ENCODE measurements around the gene DBH.
A peak's percentile ranks its signal among the peaks of the same experiment; 100 is the strongest.

Gene DBH

DNA sequence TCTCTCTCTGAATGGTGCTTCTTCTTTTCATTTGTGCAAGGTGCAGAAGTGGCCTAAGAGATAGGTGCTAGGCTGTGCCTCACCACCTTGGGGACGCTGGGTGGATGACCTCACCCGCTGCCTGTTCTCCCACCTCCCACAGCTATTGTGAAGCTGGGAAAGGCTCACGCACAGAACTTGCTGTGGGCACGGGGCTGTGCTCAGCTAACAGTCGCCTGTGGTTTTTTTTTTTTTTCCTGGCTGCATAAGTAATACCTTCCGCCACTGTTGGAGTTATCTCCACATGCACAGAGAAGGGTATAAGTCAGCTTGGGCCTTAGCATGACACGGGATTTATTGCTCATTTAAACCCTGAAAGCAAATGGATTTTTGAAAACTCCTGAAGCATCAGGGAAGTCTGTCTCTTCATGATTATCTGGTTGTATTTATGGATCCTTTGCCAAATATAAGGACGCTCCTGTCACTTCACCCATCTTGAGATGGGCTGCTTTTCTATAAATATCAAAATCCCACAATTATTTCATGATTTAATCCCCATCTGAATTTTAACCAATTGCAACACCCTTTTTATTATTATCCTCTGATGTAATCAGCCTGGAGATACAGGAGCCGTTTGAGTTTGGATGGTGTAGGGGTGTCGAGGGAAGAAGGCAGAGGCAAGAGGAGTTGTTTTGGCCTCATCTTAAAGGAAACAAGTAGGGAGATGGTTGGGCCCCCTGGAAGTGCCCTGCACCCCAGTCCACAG is 9.0 kb downstream of the DBH start:
- peak; percentile 16 for DNase-seq

DNA sequence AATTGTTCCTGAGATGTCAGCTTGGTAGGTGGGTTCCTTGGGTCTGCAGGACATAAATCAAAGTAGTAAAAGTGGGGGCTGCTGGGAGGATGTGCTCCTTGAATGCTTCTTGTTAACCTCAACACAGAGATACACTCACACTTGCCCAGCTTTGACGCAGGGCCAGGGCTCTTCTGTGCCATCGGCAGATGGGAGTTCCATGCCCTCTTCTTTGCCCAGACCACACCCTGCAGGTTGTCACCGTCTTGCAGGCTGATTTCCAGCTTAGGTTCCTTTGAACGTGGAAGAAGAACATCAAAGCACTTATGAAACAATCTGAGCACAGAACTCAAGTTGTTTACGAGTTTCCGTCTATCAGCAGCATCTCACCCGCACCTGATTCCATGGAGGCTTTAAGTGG is 11.0 kb downstream of the DBH start:
- no peak for DNase-seq

DNA sequence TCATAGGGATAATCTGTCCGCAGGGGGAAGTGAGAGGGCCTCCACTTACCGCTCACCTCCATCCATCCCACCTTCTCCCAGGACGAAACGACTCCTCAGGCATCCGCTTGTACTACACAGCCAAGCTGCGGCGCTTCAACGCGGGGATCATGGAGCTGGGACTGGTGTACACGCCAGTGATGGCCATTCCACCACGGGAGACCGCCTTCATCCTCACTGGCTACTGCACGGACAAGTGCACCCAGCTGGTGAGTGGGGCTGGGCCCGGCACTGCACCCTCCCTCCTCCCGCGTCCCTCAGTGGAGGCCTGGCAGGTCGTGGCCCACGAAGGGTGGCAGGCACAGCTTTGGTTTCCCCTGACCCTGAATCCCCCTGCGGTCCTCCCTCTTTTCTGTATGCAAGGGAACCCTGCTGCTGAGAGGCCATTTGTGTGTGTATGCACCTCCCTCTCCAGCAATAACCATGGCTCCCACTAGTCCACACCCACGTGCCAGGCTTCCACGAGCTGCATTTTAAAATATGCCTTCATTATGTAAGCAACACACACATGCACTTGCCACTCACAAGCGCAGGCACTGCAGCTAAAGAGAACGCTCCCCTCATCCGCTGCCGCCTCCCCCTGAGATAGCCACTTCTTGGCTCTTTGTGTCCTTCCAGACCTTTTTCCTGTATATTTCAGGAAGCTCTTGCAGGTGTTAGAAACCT is 11.8 kb downstream of the DBH start:
- no peak for DNase-seq

GRCh38 chr9:133649194-133649593 is 13.0 kb downstream of the DBH start:
- DNase-seq = no peak

DNA sequence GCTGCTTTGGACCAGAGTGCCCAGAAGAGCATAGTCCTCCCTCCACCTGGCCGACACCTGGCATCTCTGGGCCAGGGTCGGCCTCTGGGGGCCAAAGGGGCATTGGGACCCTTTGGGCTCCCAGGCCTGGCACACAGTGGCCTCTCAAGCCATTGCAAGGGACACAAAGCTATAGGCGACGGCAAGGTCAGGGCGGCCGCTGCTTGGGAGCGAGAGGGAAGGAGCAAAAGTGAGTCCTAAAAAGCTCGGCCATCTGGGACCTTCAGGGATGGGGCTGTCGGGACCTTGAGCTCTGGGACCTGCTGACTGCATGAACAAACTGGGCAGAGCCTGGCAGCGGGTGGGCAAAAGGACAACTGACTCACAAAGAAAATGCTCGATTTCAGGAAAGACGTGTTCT is 13.9 kb downstream of the DBH start:
- DNase-seq = no peak

DNA sequence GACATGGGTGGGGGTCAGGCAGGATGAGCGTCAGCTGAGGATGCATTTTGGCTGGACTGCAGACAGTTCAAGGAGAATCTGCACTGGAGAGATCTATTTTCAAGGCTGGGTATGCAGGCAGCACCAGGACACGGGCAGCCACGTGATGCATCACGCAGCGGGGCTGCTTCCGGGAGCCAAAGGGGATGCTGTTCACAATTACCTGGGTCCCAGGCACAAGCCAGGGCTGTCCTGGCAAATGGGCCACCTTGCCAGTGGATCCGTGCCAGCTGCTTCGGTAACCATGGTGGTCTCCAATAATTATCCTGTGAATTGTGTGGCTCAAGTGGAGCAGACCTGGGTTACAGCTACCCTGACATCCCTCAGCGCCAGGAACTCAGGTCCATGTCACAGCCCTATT is 17.5 kb downstream of the DBH start:
- no peak for DNase-seq

DNA sequence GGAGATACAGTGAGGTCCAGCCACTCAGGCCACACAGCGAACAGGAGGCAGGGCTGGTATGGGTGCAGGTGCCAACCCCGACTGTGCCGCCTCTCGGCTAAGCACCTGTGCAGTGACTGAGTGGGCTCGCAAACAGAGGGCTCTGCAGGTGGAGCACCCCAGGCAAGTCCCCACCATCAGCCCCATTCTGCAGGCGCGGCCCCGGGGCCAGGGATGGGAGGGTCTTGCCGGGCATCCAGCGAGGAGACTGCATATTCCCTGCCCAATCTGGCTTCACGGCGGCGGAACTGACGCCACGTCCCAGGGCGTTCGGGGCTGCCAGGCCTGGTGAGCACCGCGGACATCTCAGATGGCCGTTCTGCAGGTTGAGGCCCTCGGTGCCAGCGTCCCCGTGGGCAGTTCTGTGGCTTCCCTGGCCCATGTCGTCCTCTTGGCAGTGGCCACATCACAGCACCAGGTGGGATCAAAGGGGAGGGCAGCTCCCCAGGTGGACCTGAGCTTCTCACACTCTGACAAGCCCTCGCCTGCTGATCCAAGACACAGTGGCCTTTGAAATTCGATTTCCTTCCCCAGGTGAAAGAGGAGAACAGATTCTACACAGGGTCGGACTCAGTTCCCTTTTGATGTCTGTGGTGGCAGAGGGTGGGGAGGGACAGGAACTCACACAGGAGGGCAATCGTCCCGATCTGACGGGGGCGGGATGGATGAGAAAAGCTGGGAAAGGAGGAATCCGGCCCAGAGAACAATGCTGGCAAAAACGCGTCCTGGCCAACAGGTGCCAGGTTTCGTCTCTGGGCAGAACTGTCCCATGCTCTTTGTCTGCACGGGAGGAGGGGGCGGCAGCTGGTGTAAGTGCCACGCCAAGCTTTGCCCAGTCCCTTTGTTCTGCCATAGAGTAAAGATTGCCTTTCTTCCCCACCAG is 18.8 kb downstream of the DBH start:
- DNase-seq = no peak

GRCh38 chr9:133655701-133656100 is 19.5 kb downstream of the DBH start:
- no peak for DNase-seq

- no peak for DNase-seq
Measured at GRCh38 chr9:133656211-133657119, 20.3 kb downstream of the DBH start.

- no peak for DNase-seq
Measured at GRCh38 chr9:133657120-133657661, 21.0 kb downstream of the DBH start.

GRCh38 chr9:133658442-133659431 is 22.6 kb downstream of the DBH start:
- no peak for DNase-seq

- no peak for DNase-seq
Measured at GRCh38 chr9:133659516-133659915, 23.4 kb downstream of the DBH start.

DNA sequence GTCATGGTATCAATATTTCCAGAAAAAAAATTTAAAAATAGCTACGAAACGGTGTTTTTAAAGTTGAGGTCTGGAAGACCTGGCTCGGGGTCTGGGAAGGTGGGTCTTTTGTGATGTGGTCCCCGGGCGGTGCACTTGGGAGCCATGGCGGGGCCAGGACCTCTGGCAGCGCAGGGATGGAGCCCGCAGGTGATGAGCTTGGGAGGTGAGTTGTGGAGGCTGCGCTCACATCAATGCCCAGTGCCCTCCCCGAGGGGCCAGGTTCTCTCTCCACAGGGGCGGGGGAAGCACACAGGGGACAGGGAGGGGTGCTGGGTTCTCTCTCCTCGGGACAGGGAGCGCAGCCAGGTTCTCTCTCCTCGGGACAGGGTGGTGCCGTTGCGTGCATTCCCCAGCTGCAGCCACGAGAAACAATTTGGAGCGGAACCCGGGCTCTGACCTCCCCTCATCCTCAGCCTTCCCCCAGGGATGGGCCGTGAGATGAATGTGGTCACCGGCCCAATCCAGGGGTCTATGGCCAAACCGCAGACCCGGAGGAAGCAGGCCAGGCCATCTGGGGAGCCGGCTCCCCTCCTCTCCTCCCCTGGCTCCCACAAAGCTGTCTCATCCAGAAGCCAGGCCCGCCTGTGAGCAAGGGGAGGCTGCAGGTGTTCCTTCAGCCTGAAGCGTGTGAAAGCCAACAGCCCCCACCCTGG is 25.8 kb downstream of the DBH start:
- DNase-seq = no peak

DNA sequence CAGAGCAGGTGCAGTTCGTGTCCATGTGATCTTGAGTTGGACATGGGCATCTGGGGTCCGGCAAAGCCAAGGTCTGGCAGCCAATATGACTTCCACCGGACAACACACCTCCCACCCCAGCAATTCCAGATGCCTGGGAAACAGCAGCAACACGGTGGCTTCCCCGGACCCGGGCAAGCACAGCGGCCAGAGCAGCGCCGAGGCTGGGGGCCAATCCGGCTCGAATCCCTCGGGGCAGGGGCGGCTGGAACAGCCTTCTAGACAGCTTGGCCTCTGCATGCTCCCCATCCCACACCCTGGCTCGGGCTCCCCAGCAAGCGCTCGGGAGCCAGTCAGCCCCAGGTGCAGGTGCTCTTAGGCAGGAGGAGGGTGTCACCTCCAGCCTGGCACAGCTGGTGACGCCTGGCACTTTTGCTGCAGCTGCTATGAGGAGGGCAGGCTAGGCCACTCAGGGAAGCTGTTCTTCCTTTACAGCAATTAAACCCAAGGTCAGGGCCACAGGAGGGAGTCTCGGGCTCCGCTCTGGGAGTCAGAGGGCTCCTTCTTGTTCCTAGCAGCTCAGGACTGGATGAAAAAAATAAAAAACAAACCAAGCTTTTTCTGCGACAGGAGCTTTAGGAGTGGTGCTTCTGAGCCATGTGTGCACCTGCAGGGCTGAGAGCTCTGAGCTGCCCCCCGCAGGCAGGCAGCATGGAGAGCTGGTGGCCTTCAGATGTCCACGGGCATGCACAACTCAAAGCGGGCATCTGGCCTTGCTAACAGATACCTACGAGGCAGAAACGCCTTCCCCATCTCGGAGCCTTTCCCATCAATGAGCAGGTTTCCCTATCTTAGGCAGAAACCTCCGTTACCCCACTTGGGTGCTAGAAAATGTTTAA is 28.2 kb downstream of the DBH start:
- no peak for DNase-seq

GRCh38 chr9:133665096-133665495 is 28.9 kb downstream of the DBH start:
- no peak for DNase-seq

DNA sequence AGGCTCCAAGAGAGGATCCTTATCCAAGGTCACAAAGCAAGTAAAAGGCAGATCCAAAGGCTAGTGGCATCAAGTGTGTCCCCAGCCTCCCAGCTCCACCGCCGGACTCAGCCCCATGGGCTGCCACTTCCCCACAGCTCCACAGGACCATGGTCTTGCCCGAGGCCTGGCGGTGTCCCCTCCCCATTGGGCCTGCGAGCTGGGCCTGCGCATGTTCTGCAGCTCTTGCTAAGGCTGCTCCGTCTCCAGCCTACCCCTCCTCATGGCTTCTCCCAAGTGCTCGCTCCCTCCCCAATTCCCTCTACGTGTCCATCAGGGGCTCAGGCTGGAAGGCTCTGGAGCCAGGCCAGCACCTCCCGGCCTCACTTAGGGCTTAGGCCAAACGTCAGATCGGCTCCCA is 29.4 kb downstream of the DBH start:
- no peak for DNase-seq

DNA sequence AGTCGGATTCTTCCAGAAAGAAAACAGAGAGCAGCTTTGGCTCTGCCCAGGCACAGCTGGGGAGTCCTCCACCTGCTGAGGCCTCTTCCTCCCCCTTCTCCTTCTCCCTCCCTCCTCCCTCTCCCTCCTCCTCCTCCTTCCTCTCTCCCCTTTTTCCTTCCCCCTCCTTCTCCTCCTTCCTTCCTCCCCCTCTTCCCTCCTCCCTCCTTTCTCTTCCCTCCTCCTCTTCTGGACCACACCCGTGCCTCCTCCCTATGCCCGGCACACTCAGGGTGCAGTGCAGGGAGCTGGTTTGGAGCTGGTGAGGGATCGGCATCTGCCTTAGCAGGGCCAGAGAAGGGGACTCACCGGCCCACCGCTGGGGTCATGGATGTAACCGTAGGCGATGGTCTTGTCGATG is 30.2 kb downstream of the DBH start:
- no peak for DNase-seq

DNA sequence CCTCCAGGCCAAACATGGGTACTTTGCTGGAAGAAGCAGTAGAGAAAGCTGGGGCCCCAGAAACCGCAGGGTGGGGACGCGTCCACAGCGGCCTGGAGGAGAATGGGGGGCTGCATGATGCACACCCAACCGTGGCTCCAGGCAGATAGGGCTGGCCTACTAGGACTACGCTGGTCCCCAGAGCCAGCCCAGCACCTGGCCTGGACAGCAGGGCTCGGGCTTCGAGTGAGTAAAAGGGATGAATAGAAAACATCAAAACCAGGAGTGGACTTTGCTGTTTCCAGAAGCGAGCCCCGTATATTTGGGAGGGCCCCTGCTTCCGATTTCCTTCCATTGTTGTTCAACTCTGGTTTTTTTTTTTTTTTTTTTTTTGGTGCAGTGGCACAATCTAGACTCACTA is 30.7 kb downstream of the DBH start:
- no peak for DNase-seq

DNA sequence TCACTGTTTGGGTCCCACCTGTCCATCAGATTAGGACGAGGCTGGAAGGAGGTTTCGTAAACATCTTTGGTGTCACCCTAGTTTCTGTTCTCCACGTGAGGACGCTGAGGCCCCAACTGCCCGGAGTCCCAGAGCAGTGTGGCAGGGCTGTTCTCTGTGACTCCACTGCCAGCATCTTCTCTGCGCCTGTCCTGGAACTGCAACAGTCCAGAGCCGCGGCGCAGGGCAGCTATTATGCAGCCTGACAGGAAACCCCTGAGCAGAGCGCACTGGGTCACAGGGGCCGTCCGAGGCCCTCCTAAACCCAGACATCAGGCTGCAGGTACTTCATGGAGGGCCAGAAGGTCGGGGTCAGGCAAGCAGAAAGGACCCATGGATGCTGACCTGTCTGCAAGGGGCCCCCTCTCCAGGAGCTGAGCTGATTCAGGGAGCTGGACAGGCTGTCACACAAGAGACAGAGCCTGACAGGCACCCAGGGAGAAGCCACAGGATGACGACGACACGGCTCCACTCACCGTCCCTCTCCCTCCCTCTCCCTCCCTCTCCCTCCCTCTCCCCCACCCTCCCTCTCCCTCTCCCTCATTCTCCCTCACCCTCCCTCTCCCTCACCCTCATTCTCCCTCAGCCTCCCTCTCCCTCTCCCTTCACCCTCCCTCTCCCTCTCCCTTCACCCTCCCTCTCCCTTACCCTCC is 31.7 kb downstream of the DBH start:
- DNase-seq = no peak

All from OCI-M1 (cell line).